H1 (cell line): ENCODE results near the gene PSKH1.
A peak's percentile ranks its signal among the peaks of the same experiment; 100 is the strongest.

Experiments
- BRCA1 ChIP-seq: IDR thresholded peaks from 2 replicates; pipeline ENCODE4 v1.6.1; 2012; ENCODE audit warnings: low read depth, low read length, improper control_type of control experiment
- CHD7 ChIP-seq: fragments of 300-600 bp; sonication (generic); IDR thresholded peaks from 2 replicates; pipeline ENCODE4 v1.7.1; 2012; ENCODE audit warnings: low read length, moderate library complexity, mild to moderate bottlenecking, inconsistent platforms; ENCODE audit not compliant: insufficient replicate concordance
- CTCF ChIP-seq, 3 experiments: IDR thresholded peaks; 1 replicate in 2 of 3; 2 replicates in 1 of 3; pipeline versions ENCODE4 v1.5.1 to v1.6.1; 2011; ENCODE audit warnings: low read length in 3 of 3, mild to moderate bottlenecking in 3 of 3, inconsistent platforms in 2 of 3, low read depth in 1 of 3, moderate library complexity in 1 of 3; ENCODE audit not compliant: insufficient read depth in 1 of 3; ENCODE audit errors: control extremely low read depth in 1 of 3
- EZH2 ChIP-seq: fragments of 200-600 bp; sonication (generic); IDR thresholded peaks from 2 replicates; pipeline ENCODE4 v1.7.1; 2012; ENCODE audit warnings: low read depth, mild to moderate bottlenecking, moderate library complexity, low read length, inconsistent platforms; ENCODE audit not compliant: severe bottlenecking
- FOSL1 ChIP-seq: IDR thresholded peaks from 2 replicates; pipeline ENCODE4 v1.6.1; 2011; ENCODE audit warnings: mild to moderate bottlenecking, low read depth, low read length, moderate library complexity; ENCODE audit not compliant: insufficient read depth
- GTF2F1 ChIP-seq: IDR thresholded peaks from 2 replicates; pipeline ENCODE4 v1.6.1; 2012; ENCODE audit warnings: low read depth, low read length, improper control_type of control experiment, borderline replicate concordance
- JUND ChIP-seq: IDR thresholded peaks from 2 replicates; pipeline ENCODE4 v1.6.1; 2011; ENCODE audit warnings: mild to moderate bottlenecking, improper control_type of control experiment, low read length
- KDM1A ChIP-seq: fragments of 200-600, 300-600 bp; sonication (generic); IDR thresholded peaks from 2 replicates; pipeline ENCODE4 v1.7.1; 2016; ENCODE audit warnings: mild to moderate bottlenecking, low read length, borderline replicate concordance
- POLR2A ChIP-seq, 2 experiments: IDR thresholded peaks; 1 replicate in 1 of 2; 2 replicates in 1 of 2; pipeline ENCODE4 v1.6.1; 2011; ENCODE audit warnings: low read depth in 2 of 2, low read length in 2 of 2, mild to moderate bottlenecking in 2 of 2; ENCODE audit errors: control extremely low read depth in 1 of 2
- POLR2AphosphoS5 ChIP-seq: IDR thresholded peaks from 2 replicates; pipeline ENCODE4 v1.6.1; 2011; ENCODE audit warnings: low read depth, low read length
- RAD21 ChIP-seq, 2 experiments: IDR thresholded peaks in 1 of 2; conservative IDR thresholded peaks in 1 of 2; 2 replicates each; pipeline ENCODE4 v1.6.1; 2011; ENCODE audit warnings: low read depth in 2 of 2, low read length in 2 of 2, improper control_type of control experiment in 1 of 2, inconsistent platforms in 1 of 2, mild to moderate bottlenecking in 1 of 2, moderate library complexity in 1 of 2
- SIX5 ChIP-seq: IDR thresholded peaks from 2 replicates; pipeline ENCODE4 v1.6.1; 2011; ENCODE audit warnings: mild to moderate bottlenecking, low read depth, low read length
- SP1 ChIP-seq: IDR thresholded peaks from 2 replicates; pipeline ENCODE4 v1.6.1; 2011; ENCODE audit warnings: low read depth, low read length
- TCF12 ChIP-seq: IDR thresholded peaks from 2 replicates; pipeline ENCODE4 v1.6.1; 2011; ENCODE audit warnings: low read depth, mild to moderate bottlenecking, low read length

- TF ChIP-seq CTCF (IDR thresholded peaks at IDR 0.05; ENCODE audit: control extremely low read depth in 1 of 3, insufficient read depth in 1 of 3, low read depth in 1 of 3, low read length in 3 of 3) (peak; percentile 84 to 99 (median 96)), EZH2 (no peak), POLR2A (IDR thresholded peaks at IDR 0.05; ENCODE audit: control extremely low read depth in 1 of 2, low read depth in 2 of 2, low read length in 2 of 2) (no peak), SP1 (no peak), SIX5 (no peak), JUND (no peak), POLR2AphosphoS5 (peak; percentile 40; the same call in 1 of the 2 replicates), KDM1A (no peak), CHD7 (no peak), BRCA1 (no peak), TCF12 (no peak), FOSL1 (no peak), RAD21 (IDR thresholded peaks at IDR 0.05 in 1 of 2, conservative IDR thresholded peaks at IDR 0.05 in 1 of 2; ENCODE audit: low read depth in 2 of 2, low read length in 2 of 2) (peak; percentile 71 to 80), GTF2F1 (no peak)
These were observed 49.1 kb downstream of the PSKH1 start for GRCh38 chr16:67942200-67942509.
